WTC11 (cell line): ENCODE measurements around the gene GSN.

Experiments
- CREB1 ChIP-seq: sonication (generic); formaldehyde crosslinking; IDR thresholded peaks from 2 replicates; pipeline ENCODE4 v1.8.0; 2023; ENCODE audit warnings: mild to moderate bottlenecking, missing genetic modification reagents
- CREM ChIP-seq: sonication (generic); formaldehyde crosslinking; IDR thresholded peaks from 2 replicates; pipeline ENCODE4 v1.8.1; 2022; ENCODE audit warnings: mild to moderate bottlenecking, missing genetic modification reagents, moderate library complexity
- ELF4 ChIP-seq: sonication (generic); formaldehyde crosslinking; IDR thresholded peaks from 2 replicates; pipeline ENCODE4 v1.8.1; 2022; ENCODE audit warnings: low read depth, mild to moderate bottlenecking, moderate library complexity, missing genetic modification reagents
- ETV6 ChIP-seq: sonication (generic); formaldehyde crosslinking; IDR thresholded peaks from 2 replicates; pipeline ENCODE4 v1.8.1; 2022; ENCODE audit warnings: mild to moderate bottlenecking, missing genetic modification reagents
- FOXJ3 ChIP-seq: sonication (generic); formaldehyde crosslinking; IDR thresholded peaks from 2 replicates; pipeline ENCODE4 v1.9.0; 2021; ENCODE audit warnings: missing genetic modification reagents, mild to moderate bottlenecking, borderline replicate concordance
- KAT7 ChIP-seq: sonication (generic); formaldehyde crosslinking; IDR thresholded peaks from 2 replicates; pipeline ENCODE4 v1.8.1; 2023; ENCODE audit warnings: missing genetic modification reagents, mild to moderate bottlenecking, borderline replicate concordance
- NR2C2 ChIP-seq: sonication (generic); formaldehyde crosslinking; IDR thresholded peaks from 2 replicates; pipeline ENCODE4 v1.8.0; 2022; ENCODE audit warnings: mild to moderate bottlenecking, missing genetic modification reagents
- ZNF423 ChIP-seq: fragments of 250-450 bp; sonication (Bioruptor Pico); IDR thresholded peaks from 2 replicates; pipeline ENCODE4 v2.1.2; 2022; ENCODE audit warnings: mild to moderate bottlenecking, moderate library complexity
- TF ChIP-seq, protein P1 (sequence below): fragments of 200-600 bp; IDR thresholded peaks from 2 replicates; pipeline ENCODE4 v1.8.0; 2022; ENCODE audit warnings: antibody characterized with exemption
- TF ChIP-seq, protein P2 (sequence below): fragments of 250-450 bp; sonication (Bioruptor Pico); IDR thresholded peaks from 2 replicates; pipeline ENCODE4 v1.9.0; 2021; ENCODE audit warnings: mild to moderate bottlenecking, borderline replicate concordance
- TF ChIP-seq, protein P3 (sequence below): sonication (generic); formaldehyde crosslinking; IDR thresholded peaks from 2 replicates; pipeline ENCODE4 v1.8.1; 2022; ENCODE audit warnings: mild to moderate bottlenecking, missing genetic modification reagents, moderate library complexity, borderline replicate concordance
- TF ChIP-seq, protein P4 (sequence below): sonication (generic); formaldehyde crosslinking; conservative IDR thresholded peaks from 2 replicates; pipeline ENCODE4 v1.8.1; 2022; ENCODE audit warnings: mild to moderate bottlenecking, missing genetic modification reagents

- TF ChIP-seq, protein P1, sequence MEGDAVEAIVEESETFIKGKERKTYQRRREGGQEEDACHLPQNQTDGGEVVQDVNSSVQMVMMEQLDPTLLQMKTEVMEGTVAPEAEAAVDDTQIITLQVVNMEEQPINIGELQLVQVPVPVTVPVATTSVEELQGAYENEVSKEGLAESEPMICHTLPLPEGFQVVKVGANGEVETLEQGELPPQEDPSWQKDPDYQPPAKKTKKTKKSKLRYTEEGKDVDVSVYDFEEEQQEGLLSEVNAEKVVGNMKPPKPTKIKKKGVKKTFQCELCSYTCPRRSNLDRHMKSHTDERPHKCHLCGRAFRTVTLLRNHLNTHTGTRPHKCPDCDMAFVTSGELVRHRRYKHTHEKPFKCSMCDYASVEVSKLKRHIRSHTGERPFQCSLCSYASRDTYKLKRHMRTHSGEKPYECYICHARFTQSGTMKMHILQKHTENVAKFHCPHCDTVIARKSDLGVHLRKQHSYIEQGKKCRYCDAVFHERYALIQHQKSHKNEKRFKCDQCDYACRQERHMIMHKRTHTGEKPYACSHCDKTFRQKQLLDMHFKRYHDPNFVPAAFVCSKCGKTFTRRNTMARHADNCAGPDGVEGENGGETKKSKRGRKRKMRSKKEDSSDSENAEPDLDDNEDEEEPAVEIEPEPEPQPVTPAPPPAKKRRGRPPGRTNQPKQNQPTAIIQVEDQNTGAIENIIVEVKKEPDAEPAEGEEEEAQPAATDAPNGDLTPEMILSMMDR = no peak
- TF ChIP-seq FOXJ3 (CRISPR knock-in tag) = no peak
- TF ChIP-seq ETV6 (CRISPR knock-in tag) = no peak
- TF ChIP-seq CREM (CRISPR knock-in tag) = no peak
- no peak for TF ChIP-seq ELF4 (CRISPR knock-in tag)
- no peak for TF ChIP-seq ZNF423 (CRISPR knock-in tag)
- TF ChIP-seq, protein P2, sequence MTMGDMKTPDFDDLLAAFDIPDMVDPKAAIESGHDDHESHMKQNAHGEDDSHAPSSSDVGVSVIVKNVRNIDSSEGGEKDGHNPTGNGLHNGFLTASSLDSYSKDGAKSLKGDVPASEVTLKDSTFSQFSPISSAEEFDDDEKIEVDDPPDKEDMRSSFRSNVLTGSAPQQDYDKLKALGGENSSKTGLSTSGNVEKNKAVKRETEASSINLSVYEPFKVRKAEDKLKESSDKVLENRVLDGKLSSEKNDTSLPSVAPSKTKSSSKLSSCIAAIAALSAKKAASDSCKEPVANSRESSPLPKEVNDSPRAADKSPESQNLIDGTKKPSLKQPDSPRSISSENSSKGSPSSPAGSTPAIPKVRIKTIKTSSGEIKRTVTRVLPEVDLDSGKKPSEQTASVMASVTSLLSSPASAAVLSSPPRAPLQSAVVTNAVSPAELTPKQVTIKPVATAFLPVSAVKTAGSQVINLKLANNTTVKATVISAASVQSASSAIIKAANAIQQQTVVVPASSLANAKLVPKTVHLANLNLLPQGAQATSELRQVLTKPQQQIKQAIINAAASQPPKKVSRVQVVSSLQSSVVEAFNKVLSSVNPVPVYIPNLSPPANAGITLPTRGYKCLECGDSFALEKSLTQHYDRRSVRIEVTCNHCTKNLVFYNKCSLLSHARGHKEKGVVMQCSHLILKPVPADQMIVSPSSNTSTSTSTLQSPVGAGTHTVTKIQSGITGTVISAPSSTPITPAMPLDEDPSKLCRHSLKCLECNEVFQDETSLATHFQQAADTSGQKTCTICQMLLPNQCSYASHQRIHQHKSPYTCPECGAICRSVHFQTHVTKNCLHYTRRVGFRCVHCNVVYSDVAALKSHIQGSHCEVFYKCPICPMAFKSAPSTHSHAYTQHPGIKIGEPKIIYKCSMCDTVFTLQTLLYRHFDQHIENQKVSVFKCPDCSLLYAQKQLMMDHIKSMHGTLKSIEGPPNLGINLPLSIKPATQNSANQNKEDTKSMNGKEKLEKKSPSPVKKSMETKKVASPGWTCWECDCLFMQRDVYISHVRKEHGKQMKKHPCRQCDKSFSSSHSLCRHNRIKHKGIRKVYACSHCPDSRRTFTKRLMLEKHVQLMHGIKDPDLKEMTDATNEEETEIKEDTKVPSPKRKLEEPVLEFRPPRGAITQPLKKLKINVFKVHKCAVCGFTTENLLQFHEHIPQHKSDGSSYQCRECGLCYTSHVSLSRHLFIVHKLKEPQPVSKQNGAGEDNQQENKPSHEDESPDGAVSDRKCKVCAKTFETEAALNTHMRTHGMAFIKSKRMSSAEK = no peak
- TF ChIP-seq, protein P3, sequence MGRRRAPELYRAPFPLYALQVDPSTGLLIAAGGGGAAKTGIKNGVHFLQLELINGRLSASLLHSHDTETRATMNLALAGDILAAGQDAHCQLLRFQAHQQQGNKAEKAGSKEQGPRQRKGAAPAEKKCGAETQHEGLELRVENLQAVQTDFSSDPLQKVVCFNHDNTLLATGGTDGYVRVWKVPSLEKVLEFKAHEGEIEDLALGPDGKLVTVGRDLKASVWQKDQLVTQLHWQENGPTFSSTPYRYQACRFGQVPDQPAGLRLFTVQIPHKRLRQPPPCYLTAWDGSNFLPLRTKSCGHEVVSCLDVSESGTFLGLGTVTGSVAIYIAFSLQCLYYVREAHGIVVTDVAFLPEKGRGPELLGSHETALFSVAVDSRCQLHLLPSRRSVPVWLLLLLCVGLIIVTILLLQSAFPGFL (CRISPR knock-in tag) = no peak
- no peak for TF ChIP-seq NR2C2 (CRISPR knock-in tag)
- no peak for TF ChIP-seq CREB1 (CRISPR knock-in tag)
- TF ChIP-seq KAT7 = no peak
- TF ChIP-seq, protein P4, sequence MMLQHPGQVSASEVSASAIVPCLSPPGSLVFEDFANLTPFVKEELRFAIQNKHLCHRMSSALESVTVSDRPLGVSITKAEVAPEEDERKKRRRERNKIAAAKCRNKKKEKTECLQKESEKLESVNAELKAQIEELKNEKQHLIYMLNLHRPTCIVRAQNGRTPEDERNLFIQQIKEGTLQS (CRISPR knock-in tag) = no peak
Measured at GRCh38 chr9:121246821-121247561, 21.0 kb upstream of the GSN start.
